Brain microvascular endothelial cell (primary cell): ENCODE data around the gene GMDS.

Source experiments
- DNase-seq: peaks from one replicate; pipeline ENCODE4 v3.0.0-alpha.2; 2020
- H3K27ac ChIP-seq: fragments of 250-450 bp; sonication (Bioruptor Pico); 2 replicates; pipeline ENCODE4 v1.5.1; 2020; ENCODE audit warnings: mild to moderate bottlenecking, moderate library complexity
- H3K27me3 ChIP-seq: fragments of 250-450 bp; sonication (Bioruptor Pico); replicated peaks from 2 replicates; pipeline ENCODE4 v1.5.1; 2020; ENCODE audit warnings: mild to moderate bottlenecking
- H3K36me3 ChIP-seq: fragments of 250-450 bp; sonication (Bioruptor Pico); replicated peaks from 2 replicates; pipeline ENCODE4 v1.5.1; 2020; ENCODE audit warnings: mild to moderate bottlenecking
- H3K4me3 ChIP-seq: 2 replicates; pipeline ENCODE4 v1.5.1; 2011; ENCODE audit warnings: low read depth, mild to moderate bottlenecking, control low read depth, low read length, moderate library complexity
- CTCF ChIP-seq: IDR thresholded peaks from 2 replicates; pipeline ENCODE4 v1.5.1; 2011; ENCODE audit warnings: low read depth, mild to moderate bottlenecking, moderate library complexity, low read length, control low read depth, inconsistent platforms; ENCODE audit errors: missing control alignments
- in situ Hi-C: cut with HindIII; loops from 2 replicates; pipeline ENCODE4 v1.10.0; 2017; ENCODE audit warnings: low sequenced_read_pairs, low pct_ligation_motif_present

GMDS gene

GRCh38 chr6:1923449-1923848, 322.0 kb downstream of the GMDS start:
- no peak for TF ChIP-seq CTCF
- Histone ChIP-seq H3K36me3 (no peaks in the 10 kb centered on the region), H3K4me3 (no peak overlapping the region), H3K27me3 (no peaks in the 10 kb centered on the region), H3K27ac (no peak overlapping the region)
- DNase-seq, result no peak
- in situ Hi-C loops, result no loop called here

GRCh38 chr6:1917626-1918371, 327.6 kb downstream of the GMDS start:
- Histone ChIP-seq H3K36me3 (no peaks in the 10 kb centered on the region), H3K4me3 (no peak overlapping the region), H3K27me3 (no peaks in the 10 kb centered on the region), H3K27ac (peak overlapping the region; percentile 64)
- in situ Hi-C loops, result no loop called here
- no peak for TF ChIP-seq CTCF
- peak; percentile 78 for DNase-seq

GRCh38 chr6:1916334-1917070, 328.9 kb downstream of the GMDS start:
- Histone ChIP-seq H3K4me3 (no peak overlapping the region), H3K27me3 (no peaks in the 10 kb centered on the region), H3K27ac (peak overlapping the region; percentile 64), H3K36me3 (no peaks in the 10 kb centered on the region)
- in situ Hi-C loops, result no loop called here
- TF ChIP-seq CTCF, result no peak
- DNase-seq, result peak; percentile 47

GRCh38 chr6:1915226-1915625, 330.2 kb downstream of the GMDS start:
- Histone ChIP-seq H3K4me3 (no peak overlapping the region), H3K27ac (no peak overlapping the region), H3K27me3 (no peaks in the 10 kb centered on the region), H3K36me3 (no peaks in the 10 kb centered on the region)
- in situ Hi-C loops, result no loop called here
- TF ChIP-seq CTCF, result no peak
- DNase-seq, result no peak

GRCh38 chr6:1913577-1913976, 331.8 kb downstream of the GMDS start:
- TF ChIP-seq CTCF, result no peak
- no peak for DNase-seq
- Histone ChIP-seq H3K27me3 (no peaks in the 10 kb centered on the region), H3K36me3 (no peaks in the 10 kb centered on the region), H3K27ac (no peak overlapping the region), H3K4me3 (no peak overlapping the region)
- in situ Hi-C loops, result no loop called here
